OCI-LY1 (cell line): ENCODE data around the gene STRBP.
A peak's percentile ranks its signal among the peaks of the same experiment; 100 is the strongest.

ENCODE experiments used
- H2AFZ ChIP-seq: fragments of 200-600 bp; sonication (generic), shearing (Covaris generic); 2 replicates; pipeline ENCODE4 v1.6.0; 2014; ENCODE audit warnings: antibody characterized with exemption, mild to moderate bottlenecking, low read length
- H3F3A ChIP-seq: fragments of 200-600 bp; sonication (generic), shearing (Covaris generic); 2 replicates; pipeline ENCODE4 v1.6.0; 2014; ENCODE audit warnings: mild to moderate bottlenecking, antibody characterized with exemption, low read length, moderate library complexity; ENCODE audit not compliant: insufficient read depth
- H3K27ac ChIP-seq: fragments of 200-600 bp; sonication (generic); 2 replicates; pipeline ENCODE4 v1.5.1; 2014; ENCODE audit warnings: low read length, mixed run types, mild to moderate bottlenecking, low read depth; ENCODE audit not compliant: poor library complexity, severe bottlenecking
- H3K27me3 ChIP-seq: fragments of 200-600 bp; sonication (generic); 2 replicates; pipeline ENCODE4 v1.6.0; 2014; ENCODE audit warnings: antibody characterized with exemption, mild to moderate bottlenecking, low read length, moderate library complexity; ENCODE audit not compliant: insufficient read depth
- H3K36me3 ChIP-seq: fragments of 200-600 bp; sonication (generic); 2 replicates; pipeline ENCODE4 v1.6.1; 2014; ENCODE audit warnings: mild to moderate bottlenecking, antibody characterized with exemption, low read length, moderate library complexity, mixed read lengths; ENCODE audit not compliant: insufficient read depth
- H3K4me1 ChIP-seq: fragments of 200-600 bp; sonication (generic); 2 replicates; pipeline ENCODE4 v1.5.1; 2014; ENCODE audit warnings: mild to moderate bottlenecking, low read length, moderate library complexity; ENCODE audit not compliant: insufficient read depth, severe bottlenecking
- H3K4me2 ChIP-seq: fragments of 200-600 bp; sonication (generic), shearing (Covaris generic); 2 replicates; pipeline ENCODE4 v1.6.1; 2014; ENCODE audit warnings: low read length
- H3K4me3 ChIP-seq: fragments of 200-600 bp; sonication (generic); 2 replicates; pipeline ENCODE4 v1.5.1; 2014; ENCODE audit warnings: low read length, low read depth, mild to moderate bottlenecking, mixed read lengths; ENCODE audit not compliant: poor library complexity, severe bottlenecking
- H3K79me2 ChIP-seq: fragments of 200-600 bp; shearing (Covaris generic); 2 replicates; pipeline ENCODE4 v1.6.1; 2016; ENCODE audit warnings: mixed run types, low read length, mixed read lengths; ENCODE audit not compliant: insufficient read depth
- H3K9ac ChIP-seq: fragments of 200-600 bp; sonication (generic), shearing (Covaris generic); 2 replicates; pipeline ENCODE4 v1.6.1; 2014; ENCODE audit warnings: mild to moderate bottlenecking, low read length, mixed read lengths
- H3K9me2 ChIP-seq: fragments of 200-600 bp; sonication (generic), shearing (Covaris generic); 2 replicates; pipeline ENCODE4 v1.6.1; 2014; ENCODE audit warnings: low read depth, mild to moderate bottlenecking, low read length, mixed read lengths
- H3K9me3 ChIP-seq: fragments of 200-600 bp; shearing (Covaris generic); 2 replicates; pipeline ENCODE4 v1.6.1; 2014; ENCODE audit warnings: low read length, mixed read lengths
- H4K20me1 ChIP-seq: fragments of 200-600 bp; sonication (generic), shearing (Covaris generic); 2 replicates; pipeline ENCODE4 v1.6.0; 2016; ENCODE audit warnings: mild to moderate bottlenecking, low read length; ENCODE audit not compliant: insufficient read depth
- EZH2 ChIP-seq: fragments of 200-600 bp; sonication (generic), shearing (Covaris generic); IDR thresholded peaks from 2 replicates; pipeline ENCODE4 v1.8.0; 2017; ENCODE audit warnings: borderline replicate concordance, mixed run types, mild to moderate bottlenecking, antibody characterized with exemption, low read length, moderate library complexity, mixed read lengths
- TF ChIP-seq, protein P1 (sequence below): fragments of 200-600 bp; sonication (generic), shearing (Covaris generic); IDR thresholded peaks from 2 replicates; pipeline ENCODE4 v1.5.1; 2017; ENCODE audit warnings: mild to moderate bottlenecking, antibody characterized with exemption, low read length, moderate library complexity, mixed read lengths

The STRBP gene

DNA sequence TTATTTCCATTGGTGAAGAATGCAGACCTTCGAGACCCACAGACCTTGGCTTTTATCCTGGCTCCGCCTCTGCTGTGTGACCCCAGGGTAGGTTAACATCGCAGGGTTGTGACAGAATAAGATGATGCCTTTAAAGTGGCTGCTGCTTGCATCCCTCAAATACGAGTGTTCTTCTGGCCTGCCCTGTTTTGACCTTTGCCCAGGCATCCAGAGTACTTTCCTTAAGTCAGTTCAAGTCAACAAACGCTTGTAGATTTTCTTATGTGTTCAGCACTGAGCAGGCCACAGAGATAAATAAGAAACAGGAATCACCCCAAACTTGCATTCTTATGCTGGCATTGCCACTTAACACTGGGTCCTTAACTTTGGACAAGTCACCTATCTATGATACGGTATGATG, 184.7 kb downstream of the STRBP start:
- Histone ChIP-seq H4K20me1 (no peaks in the 10 kb centered on the region), H3K9ac (no peak overlapping the region), H3K9me2 (no peaks in the 10 kb centered on the region), H3K4me2 (no peak overlapping the region), H2AFZ (no peak overlapping the region), H3K27me3 (no peaks in the 10 kb centered on the region), H3K36me3 (peaks cover 24% of the 10 kb centered on the region; the same call in 1 of the 2 replicates), H3K9me3 (no peaks in the 10 kb centered on the region), H3K27ac (no peak overlapping the region), H3K4me1 (peaks cover 18% of the 10 kb centered on the region), H3K79me2 (no peaks in the 10 kb centered on the region), H3K4me3 (no peak overlapping the region), H3F3A (no peaks in the 10 kb centered on the region)
- TF ChIP-seq, protein P1, sequence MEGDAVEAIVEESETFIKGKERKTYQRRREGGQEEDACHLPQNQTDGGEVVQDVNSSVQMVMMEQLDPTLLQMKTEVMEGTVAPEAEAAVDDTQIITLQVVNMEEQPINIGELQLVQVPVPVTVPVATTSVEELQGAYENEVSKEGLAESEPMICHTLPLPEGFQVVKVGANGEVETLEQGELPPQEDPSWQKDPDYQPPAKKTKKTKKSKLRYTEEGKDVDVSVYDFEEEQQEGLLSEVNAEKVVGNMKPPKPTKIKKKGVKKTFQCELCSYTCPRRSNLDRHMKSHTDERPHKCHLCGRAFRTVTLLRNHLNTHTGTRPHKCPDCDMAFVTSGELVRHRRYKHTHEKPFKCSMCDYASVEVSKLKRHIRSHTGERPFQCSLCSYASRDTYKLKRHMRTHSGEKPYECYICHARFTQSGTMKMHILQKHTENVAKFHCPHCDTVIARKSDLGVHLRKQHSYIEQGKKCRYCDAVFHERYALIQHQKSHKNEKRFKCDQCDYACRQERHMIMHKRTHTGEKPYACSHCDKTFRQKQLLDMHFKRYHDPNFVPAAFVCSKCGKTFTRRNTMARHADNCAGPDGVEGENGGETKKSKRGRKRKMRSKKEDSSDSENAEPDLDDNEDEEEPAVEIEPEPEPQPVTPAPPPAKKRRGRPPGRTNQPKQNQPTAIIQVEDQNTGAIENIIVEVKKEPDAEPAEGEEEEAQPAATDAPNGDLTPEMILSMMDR, result no peak
- no peak for TF ChIP-seq EZH2

DNA sequence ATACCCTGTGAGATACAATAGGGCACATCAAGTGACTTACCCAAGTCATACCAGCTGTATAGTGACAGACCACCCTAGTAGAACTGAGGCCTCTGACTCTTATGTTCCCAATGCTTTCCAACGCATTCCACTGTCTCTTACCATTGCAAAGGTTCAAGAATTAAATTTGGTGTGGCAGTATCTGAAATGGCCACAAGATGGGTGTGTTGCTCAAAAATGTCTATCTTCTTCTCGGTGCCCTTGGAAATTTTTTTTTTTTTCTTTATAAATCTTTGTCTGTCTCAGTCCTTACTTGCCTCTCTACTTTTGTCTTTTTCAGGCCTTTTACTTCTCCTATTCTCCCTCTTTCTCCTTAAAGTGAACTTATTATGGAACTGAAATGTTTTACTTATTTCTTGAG, 186.6 kb downstream of the STRBP start:
- no peak overlapping the region for H3K4me2 ChIP-seq
- no peak overlapping the region for H3K4me3 ChIP-seq
- H3F3A ChIP-seq, result no peaks in the 10 kb centered on the region
- no peak overlapping the region for H3K9ac ChIP-seq
- no peaks in the 10 kb centered on the region for H4K20me1 ChIP-seq
- TF ChIP-seq, protein P1, result peak; percentile 80
- no peak for TF ChIP-seq EZH2
- H3K9me3 ChIP-seq, result no peaks in the 10 kb centered on the region
- H3K4me1 ChIP-seq, result peaks cover 14% of the 10 kb centered on the region
- no peaks in the 10 kb centered on the region for H3K27me3 ChIP-seq
- H3K27ac ChIP-seq, result no peak overlapping the region
- peaks cover 29% of the 10 kb centered on the region; the same call in 1 of the 2 replicates for H3K36me3 ChIP-seq
- H3K9me2 ChIP-seq, result no peaks in the 10 kb centered on the region
- no peak overlapping the region for H2AFZ ChIP-seq
- H3K79me2 ChIP-seq, result no peaks in the 10 kb centered on the region

DNA sequence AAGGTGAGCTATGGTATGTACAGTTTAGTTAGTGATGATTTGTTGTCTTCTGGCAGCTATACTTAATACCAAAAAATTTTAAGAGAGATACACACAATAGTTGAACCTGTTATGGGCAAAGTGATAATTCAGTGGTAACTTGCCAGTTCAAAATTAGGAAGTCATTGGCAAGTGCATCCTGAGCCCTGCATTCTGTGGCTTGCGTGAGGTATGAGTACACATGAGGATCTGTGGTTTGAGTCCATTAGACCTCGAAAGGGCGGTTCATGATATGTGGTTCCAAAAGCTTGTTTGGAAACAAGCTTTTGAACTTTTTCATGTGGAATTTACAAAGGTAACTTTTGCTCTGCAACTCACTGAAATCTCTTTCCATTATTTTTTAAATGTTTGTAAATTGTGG, 187.9 kb downstream of the STRBP start:
- Histone ChIP-seq H3K9me3 (no peaks in the 10 kb centered on the region), H3K27me3 (no peaks in the 10 kb centered on the region), H4K20me1 (no peaks in the 10 kb centered on the region), H3K9me2 (no peaks in the 10 kb centered on the region), H2AFZ (no peak overlapping the region), H3K79me2 (no peaks in the 10 kb centered on the region), H3K9ac (no peak overlapping the region), H3K36me3 (peaks cover 36% of the 10 kb centered on the region; the same call in 1 of the 2 replicates), H3K27ac (no peak overlapping the region), H3K4me3 (no peak overlapping the region), H3K4me2 (no peak overlapping the region), H3K4me1 (peaks cover 12% of the 10 kb centered on the region), H3F3A (no peaks in the 10 kb centered on the region)
- TF ChIP-seq EZH2, result no peak
- TF ChIP-seq, protein P1, result no peak
